HG03432 (cell line): Measurements from ENCODE around the gene NUDCD3.
"Not testable (repeated sequence)": the region's sequence is repeated elsewhere in the genome, so short reads cannot be mapped to it uniquely, and the experiment has no call there.

ENCODE experiments used
- ATAC-seq: cut with Tn5 transposase; IDR thresholded peaks from one replicate; pipeline ENCODE4 v1.9.1; 2021; ENCODE audit warnings: mild to moderate bottlenecking, moderate library complexity; ENCODE audit not compliant: unreplicated experiment

The NUDCD3 gene

GRCh38 chr7:44518761-44519160, 28.3 kb upstream of the NUDCD3 start:
- no peak for ATAC-seq

DNA sequence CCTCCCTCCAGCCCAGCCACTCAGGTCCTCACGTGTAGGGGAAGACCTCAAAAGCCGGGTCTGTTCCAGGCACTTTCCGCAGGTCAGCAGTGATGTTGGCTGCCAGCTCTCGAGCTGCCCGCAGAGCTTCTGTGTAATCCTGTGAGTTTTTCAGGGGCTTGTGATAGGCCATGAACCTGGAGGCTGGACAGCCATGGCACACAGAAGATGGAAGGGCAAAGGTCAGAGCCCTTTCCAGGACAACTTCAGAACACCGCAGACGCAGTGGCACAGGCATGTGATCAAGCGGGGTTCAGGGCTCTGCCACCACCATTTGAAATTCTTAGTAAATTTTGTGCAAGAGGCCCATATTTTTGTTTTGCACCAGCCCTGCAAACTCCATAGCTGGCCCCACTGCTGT, 26.7 kb upstream of the NUDCD3 start:
- no peak for ATAC-seq

DNA sequence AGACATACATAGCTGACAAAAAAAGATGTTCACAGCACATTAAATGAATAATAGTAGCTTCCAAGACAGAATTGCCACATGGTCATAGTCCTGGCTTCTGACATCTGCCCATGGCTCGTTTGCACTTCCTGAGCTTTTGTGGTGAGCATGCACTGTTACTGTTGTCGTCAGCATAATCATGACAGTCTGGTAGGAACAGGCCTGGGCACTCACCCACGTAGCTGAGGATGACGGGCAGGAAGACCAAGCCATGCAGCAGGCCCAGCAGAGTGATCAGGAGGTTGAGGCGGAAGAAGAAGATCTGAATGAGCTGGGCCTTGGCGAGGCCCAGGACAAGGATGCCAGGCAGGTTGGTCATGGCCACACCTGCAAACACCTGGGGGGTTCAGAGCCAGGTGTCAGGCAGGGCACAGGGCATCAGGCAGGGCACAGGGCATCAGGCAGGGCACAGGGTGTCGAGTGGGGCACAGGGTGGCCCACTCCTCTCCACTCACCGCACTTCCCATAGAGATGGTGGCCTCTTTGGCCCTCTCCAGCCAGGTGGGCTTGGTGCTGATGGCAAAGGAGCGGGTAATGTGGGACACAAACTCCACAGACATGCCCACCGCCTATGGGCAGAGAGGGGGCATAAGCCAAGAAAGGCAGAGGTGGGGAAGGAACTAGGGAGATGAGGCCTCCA, 25.3 kb upstream of the NUDCD3 start:
- ATAC-seq = no peak

- no peak for ATAC-seq
These were observed 22.3 kb upstream of the NUDCD3 start for GRCh38 chr7:44512736-44513135.

GRCh38 chr7:44511863-44512468, 21.5 kb upstream of the NUDCD3 start:
- ATAC-seq = no peak

DNA sequence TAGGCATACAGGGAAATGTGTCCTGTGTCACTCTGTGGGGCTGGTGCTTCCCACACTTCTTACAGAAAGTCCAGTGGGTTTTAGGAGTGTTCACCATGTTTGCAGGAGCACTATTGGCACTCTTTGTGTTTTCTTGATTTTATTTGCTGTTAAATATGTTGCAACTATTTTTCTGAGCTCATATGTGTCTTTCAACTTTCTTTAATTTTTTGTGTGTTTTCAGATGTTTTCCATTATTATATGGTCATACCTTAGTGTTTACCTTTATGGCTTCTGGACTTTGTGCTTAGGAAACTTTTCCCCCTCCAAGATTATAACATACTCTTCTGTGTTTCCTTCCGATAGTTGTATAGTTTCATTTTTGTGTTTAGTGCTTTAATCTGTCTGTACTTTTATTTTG, 20.8 kb upstream of the NUDCD3 start:
- no peak for ATAC-seq

DNA sequence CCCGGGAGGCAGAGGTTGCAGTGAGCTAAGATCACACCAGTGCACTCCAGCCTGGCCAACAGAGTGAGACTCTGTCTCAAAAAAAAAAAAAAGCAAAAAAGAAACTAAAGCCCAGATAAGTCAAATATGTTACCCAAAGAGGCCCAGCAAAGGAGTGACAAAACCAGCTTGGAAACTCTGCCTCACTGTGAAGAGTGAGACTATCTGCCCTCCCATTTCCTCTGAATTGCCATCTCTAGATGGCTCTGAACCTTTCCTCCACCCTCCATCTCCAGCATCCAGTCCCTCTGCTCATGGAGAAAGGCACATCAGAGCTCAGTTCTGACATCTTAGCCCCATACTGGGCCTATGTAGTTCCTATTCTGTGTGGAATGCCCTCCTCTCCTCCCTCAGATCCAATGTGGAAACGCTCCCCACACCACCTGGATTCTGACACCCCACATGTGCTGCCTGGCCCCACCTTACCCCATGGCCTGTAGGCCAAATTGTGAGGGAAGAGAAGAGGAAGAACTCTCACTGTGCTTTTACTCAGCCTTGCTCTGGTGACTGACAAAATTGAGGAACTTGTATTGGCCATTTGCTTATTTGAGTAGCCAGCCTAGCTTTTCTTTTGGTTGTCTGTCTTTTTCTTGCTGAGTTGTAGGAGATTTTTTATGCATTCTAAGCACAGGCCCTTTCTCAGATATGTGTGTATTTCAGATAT, 18.0 kb upstream of the NUDCD3 start:
- no peak for ATAC-seq

DNA sequence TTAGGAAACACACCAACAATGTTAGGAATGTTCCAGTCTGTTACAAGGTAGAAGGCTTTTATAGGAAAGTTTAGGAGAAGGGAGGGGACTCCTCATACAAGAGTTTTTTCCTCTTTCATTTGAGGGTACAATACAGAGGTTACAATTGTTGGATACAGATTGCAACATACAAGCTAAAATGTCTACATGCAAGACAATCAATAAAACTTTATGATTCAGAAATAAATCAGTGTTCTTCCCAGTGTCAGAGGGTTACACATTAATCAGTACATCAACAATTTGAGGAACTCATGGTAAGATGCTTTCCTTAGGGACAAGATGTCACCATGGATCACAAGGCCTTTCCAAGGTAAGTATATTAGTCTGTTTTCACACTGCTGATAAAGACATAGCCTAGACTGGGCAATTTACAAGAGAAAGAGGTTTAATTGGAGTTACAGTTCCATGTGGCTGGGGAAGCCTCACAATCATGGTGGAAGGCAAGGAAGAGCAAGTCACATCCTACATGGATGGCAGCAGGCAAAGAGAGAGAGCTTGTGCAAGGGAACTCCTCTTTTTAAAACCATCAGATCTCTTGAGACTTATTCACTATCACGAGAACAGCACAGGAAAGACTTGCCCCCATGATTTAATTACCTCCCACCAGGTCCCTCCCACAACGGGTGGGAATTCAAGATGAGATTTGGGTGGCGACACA, 16.3 kb upstream of the NUDCD3 start:
- not testable (repeated sequence) for ATAC-seq

DNA sequence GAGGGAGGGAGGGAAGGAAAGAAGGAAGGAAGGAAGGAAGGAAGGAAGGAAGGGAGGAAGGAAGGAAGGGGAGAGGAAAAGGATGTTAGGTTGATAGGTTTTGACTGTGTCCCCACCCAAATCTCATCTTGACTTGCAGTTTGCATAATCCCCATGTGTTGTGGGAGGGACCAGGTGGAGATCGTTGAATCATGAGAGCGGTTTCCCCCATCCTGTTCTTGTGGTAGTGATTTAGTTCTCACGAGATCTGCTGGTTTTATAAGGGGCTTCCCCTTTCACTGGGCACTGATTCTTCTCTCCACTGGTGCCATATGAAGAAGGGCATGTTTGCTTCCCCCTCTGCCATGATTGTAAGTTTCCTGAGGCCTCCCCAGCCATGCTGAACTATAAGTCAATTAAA, 15.1 kb upstream of the NUDCD3 start:
- ATAC-seq = no peak

GRCh38 chr7:44498230-44498954, 7.9 kb upstream of the NUDCD3 start:
- ATAC-seq = no peak

- no peak for ATAC-seq
These were observed 6.9 kb upstream of the NUDCD3 start for GRCh38 chr7:44497155-44498027.

DNA sequence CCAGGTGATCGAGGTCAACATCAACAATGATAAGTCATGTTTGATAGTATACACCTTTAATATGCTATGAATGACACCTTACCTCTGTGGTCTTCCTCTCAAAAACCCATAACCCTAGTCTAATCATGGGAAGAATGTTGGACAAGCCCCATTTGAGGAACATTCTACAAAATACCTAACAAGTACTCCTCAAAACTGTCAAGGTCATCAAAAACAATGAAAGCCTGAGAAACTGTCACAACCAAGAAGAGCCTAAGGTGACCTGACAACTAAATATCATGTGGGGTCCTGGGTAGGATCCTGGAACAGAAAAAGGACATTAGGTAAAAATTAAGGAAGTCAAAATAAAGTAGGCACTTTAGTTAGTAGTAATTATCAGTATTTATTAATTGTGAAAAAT, 5.9 kb upstream of the NUDCD3 start:
- ATAC-seq = no peak

DNA sequence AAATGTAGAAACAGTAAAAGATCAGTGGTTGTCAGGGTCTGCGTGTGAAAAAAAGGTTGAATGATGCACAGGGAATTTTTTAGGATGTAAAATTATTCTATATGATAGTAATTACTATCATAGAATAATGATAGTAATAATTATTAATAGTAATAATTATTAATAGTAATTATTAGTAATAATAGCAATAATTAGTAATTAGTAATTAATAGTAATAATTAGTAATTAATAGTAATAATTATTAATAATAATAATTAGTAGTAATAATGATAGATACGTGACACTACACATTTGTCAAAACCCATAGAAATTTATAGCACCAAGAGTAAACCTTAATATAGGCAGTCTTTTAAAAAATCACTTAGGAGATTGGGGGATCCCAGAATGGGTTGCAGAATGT, 4.5 kb upstream of the NUDCD3 start:
- no peak for ATAC-seq

- no peak for ATAC-seq
These were observed 771 bp upstream of the NUDCD3 start for GRCh38 chr7:44491229-44491628.

- ATAC-seq = peak; percentile 30
These were observed 505 bp downstream of the NUDCD3 start for GRCh38 chr7:44489955-44490350.

- ATAC-seq = no peak
These were observed 1.5 kb downstream of the NUDCD3 start for GRCh38 chr7:44488955-44489354.

DNA sequence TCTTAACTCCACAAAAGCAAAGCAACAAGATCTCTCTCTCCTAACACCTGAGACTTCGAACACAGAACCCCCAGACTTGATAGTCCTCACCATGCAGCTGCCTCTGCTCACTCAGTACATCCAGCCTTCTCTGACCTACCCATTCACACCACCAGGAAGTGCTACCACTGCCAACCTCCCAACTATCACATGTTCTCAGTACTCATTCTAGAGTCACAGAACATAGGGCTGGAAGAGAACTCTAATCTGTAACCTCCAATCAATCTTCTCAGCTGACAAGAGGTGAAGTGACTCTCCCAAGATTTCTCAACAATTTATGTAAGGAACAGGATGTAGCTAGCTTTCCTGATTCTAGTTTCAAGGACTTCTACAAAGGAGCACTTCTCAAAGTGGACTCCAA, 3.8 kb downstream of the NUDCD3 start:
- ATAC-seq = no peak

- ATAC-seq = no peak
These were observed 4.5 kb downstream of the NUDCD3 start for GRCh38 chr7:44486001-44486400.

DNA sequence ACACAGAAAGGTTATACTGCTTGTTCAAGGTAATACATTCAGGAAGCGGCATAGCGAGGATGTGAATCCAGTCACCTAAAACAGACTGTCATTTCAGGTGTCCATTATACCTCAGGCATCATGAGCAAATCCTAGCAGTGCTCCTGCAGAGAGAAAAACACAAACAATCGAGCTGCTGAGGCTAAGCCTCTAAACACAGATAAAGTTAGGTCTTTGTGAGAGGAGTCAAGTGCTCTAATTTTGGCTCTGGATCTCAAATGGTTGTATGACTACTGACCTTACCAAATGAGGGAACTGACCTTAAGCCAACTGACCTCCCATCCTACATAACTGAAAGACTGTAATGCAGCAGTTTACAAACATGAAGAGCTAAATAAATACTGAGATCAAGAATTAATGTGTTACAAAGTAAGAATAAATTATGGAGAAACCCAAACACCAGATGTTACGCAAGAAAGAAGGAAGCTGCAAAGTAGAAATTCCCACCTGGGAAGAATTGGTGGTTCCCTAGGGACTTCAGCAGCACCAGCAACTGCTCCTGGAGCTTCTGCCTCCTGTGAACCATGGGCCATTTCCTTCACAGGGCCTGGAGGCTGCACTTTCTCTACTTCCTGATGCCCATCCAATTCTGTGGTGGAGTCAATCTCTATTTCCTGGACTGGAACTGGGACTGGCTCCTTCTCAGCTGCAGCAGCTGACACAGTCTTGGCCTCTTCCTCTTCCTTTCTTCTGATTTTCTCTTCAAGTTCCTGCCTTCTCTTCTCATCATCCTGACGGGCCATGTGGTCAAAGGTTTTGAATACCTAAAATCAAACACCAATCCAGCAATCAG, 5.8 kb downstream of the NUDCD3 start:
- no peak for ATAC-seq
